BJ (cell line): ENCODE measurements around the gene GPR78. TPM values are rescaled to one million over a fixed set of nuclear protein-coding genes. Genes with fewer than 3 reads are reported as not detected.
"Not testable (repeated sequence)": the region's sequence is repeated elsewhere in the genome, so short reads cannot be mapped to it uniquely, and the experiment has no call there.

ENCODE experiments used
- CTCF ChIA-PET: fragments of 350-600 bp; formaldehyde crosslinking; extraction: SDS; loops from one replicate; lab custom pipeline; 2021; ENCODE audit warnings: antibody characterized with exemption, inconsistent platforms; lab: Yijun Ruan, JAX
- POLR2A ChIA-PET: fragments of 300-600 bp; sonication (Branson Sonifier 250); formaldehyde crosslinking; extraction: SDS; loops from one replicate; lab custom pipeline; 2021; ENCODE audit warnings: antibody characterized with exemption; lab: Charles Lee
- DNase-seq: peaks from one replicate; pipeline ENCODE4 v3.0.0-alpha.2; 2011; ENCODE audit warnings: low read depth
- H3K27me3 ChIP-seq: 2 replicates; pipeline ENCODE4 v1.6.0; 2011; ENCODE audit warnings: low read length; ENCODE audit not compliant: control insufficient read depth, insufficient read depth
- H3K36me3 ChIP-seq: 2 replicates; pipeline ENCODE4 v1.5.1; 2011; ENCODE audit warnings: low read length; ENCODE audit not compliant: control insufficient read depth, insufficient read depth
- H3K4me3 ChIP-seq: 2 replicates; pipeline ENCODE4 v1.5.1; 2011; ENCODE audit warnings: low read depth, mild to moderate bottlenecking, control low read depth, low read length
- polyA plus RNA-seq: library from polyadenylated mRNA; depleted of rRNA; stranded (reverse); fragments of >200 nt; gene quantifications from 2 replicates; pipeline ENCODE4 v1.2.3, GENCODE V29; 2011; rRNA removed
- TF ChIP-seq, protein P1 (sequence below): IDR thresholded peaks from 2 replicates; pipeline ENCODE4 v1.5.1; 2011; ENCODE audit warnings: low read depth, mild to moderate bottlenecking, control low read depth, inconsistent platforms, low read length, moderate library complexity; ENCODE audit not compliant: insufficient read depth

GPR78 gene
- polyA plus RNA-seq, 1 experiment = 0.82 TPM

DNA sequence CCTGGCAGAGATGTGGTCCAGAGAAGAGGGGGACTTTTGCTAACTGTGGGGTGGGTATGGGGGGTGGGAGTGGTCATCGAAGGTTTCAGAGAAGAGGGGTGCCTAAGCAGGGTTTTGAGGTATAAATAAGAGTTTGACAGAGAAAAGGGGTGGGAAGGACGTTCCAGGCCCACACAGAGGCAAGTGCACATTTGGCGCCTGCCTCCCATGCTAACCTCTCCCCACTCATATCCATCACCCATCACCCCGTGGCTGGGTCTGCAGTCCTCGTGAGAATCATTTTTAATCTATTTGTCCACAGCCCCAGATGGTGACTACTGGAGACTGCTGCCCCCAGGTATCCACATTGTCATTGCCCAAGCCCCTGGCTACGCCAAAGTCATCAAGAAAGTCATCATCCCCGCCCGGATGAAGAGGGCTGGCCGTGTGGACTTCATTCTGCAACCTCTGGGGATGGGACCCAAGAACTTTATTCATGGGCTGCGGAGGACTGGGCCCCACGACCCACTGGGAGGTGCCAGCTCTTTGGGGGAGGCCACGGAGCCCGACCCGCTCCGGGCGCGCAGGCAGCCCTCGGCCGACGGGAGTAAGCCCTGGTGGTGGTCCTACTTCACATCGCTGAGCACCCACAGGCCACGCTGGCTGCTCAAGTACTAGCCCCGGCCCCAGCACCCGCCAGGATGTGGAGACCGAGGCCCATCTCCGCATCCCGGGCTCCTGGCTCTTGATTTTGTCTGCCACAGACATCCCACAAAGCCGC is 38.9 kb downstream of the GPR78 start:
- CTCF ChIA-PET = interaction anchor here (6.9 kb wide), 1 partner anchor 151 kb away, joined by 27 read pairs; no protein-coding TSS in a partner anchor
- Histone ChIP-seq H3K27me3 (no peaks in the 10 kb centered on the region), H3K4me3 (no peak overlapping the region), H3K36me3 (peaks cover 23% of the 10 kb centered on the region)
- TF ChIP-seq, protein P1, sequence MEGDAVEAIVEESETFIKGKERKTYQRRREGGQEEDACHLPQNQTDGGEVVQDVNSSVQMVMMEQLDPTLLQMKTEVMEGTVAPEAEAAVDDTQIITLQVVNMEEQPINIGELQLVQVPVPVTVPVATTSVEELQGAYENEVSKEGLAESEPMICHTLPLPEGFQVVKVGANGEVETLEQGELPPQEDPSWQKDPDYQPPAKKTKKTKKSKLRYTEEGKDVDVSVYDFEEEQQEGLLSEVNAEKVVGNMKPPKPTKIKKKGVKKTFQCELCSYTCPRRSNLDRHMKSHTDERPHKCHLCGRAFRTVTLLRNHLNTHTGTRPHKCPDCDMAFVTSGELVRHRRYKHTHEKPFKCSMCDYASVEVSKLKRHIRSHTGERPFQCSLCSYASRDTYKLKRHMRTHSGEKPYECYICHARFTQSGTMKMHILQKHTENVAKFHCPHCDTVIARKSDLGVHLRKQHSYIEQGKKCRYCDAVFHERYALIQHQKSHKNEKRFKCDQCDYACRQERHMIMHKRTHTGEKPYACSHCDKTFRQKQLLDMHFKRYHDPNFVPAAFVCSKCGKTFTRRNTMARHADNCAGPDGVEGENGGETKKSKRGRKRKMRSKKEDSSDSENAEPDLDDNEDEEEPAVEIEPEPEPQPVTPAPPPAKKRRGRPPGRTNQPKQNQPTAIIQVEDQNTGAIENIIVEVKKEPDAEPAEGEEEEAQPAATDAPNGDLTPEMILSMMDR = no peak
- POLR2A ChIA-PET = interaction anchor here (0.5 kb wide), 1 partner anchor 26 kb away, joined by 6 read pairs; no protein-coding TSS in a partner anchor
- no peak for DNase-seq

DNA sequence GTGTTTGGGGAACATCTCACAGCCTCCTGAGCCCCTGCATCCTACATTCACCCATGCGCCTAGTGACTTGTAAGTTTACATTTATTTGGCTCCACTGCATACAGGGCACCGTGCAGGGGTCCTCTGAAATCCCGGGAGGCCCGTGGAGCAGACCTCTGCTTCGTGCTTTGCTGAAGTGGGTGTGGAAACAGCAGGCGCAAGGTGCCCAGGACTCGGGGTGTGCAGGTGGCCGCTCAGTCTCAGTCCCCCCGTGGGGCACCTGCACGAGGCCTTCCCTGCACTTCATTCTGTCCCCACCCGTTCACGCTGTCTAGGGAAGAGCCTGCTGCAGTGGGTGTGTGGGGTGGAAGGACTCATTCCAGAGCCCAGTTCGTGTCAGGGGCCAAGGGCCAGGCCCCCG is 40.9 kb downstream of the GPR78 start:
- peaks cover 13% of the 10 kb centered on the region for H3K36me3 ChIP-seq
- POLR2A ChIA-PET, DNase-seq, CTCF ChIA-PET, H3K4me3 ChIP-seq, H3K27me3 ChIP-seq: not testable (repeated sequence)

DNA sequence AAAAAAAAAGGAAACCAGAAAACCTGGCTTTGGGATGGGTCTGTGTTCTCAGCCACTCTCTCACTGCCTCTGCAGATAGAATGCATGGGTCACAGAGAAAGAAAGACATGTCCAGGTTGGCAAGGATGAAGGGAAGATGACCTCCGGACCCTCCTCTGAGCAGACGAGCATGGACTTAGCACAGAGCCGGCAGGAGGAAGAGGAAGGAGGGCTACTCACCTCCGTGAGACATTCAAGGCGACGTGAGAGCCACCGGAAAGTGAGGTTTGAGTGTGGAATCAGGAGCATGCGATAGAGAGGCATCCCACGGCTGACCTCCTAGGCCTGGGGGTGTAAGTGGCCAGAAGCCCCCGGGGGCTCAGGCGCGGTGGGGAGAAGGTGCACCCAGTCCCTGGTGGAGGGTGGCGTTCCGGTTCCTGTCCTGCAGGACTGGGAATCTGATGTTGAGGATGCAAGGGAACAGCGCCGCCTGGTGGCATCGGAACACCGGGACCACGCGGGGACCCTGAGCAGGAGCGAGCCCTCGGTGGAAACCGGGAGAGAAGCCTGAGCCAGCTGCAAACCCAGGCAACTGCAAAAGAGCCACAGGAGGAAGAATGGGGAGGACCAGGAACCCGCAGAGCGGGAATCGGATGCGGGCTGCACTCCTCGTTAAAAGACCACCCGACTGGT is 44.5 kb downstream of the GPR78 start:
- H3K27me3 ChIP-seq, CTCF ChIA-PET, H3K36me3 ChIP-seq, H3K4me3 ChIP-seq, POLR2A ChIA-PET, DNase-seq: not testable (repeated sequence)

DNA sequence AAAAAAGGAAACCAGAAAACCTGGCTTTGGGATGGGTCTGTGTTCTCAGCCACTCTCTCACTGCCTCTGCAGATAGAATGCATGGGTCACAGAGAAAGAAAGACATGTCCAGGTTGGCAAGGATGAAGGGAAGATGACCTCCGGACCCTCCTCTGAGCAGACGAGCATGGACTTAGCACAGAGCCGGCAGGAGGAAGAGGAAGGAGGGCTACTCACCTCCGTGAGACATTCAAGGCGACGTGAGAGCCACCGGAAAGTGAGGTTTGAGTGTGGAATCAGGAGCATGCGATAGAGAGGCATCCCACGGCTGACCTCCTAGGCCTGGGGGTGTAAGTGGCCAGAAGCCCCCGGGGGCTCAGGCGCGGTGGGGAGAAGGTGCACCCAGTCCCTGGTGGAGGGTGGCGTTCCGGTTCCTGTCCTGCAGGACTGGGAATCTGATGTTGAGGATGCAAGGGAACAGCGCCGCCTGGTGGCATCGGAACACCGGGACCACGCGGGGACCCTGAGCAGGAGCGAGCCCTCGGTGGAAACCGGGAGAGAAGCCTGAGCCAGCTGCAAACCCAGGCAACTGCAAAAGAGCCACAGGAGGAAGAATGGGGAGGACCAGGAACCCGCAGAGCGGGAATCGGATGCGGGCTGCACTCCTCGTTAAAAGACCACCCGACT is 50.2 kb downstream of the GPR78 start:
- CTCF ChIA-PET, H3K4me3 ChIP-seq, DNase-seq, H3K36me3 ChIP-seq, H3K27me3 ChIP-seq, POLR2A ChIA-PET: not testable (repeated sequence)

DNA sequence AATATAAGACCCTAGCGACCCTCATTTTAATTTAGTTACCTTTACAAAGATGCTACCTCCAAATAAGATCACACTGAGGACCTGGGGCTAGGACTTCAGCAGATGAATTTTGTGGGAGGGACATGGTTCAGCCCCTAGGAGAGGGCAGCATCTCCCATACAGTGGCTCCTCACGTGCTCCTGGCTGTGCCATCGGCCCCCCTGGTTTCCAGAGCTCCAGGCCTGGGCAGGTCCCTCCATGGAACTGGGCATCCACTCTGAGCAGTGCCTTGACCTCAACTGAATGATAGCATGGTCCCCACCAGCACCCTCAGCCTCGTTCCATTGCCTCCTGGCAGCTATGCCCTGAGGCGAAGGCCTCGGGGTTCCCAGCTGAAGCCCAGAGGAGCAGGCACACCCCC is 51.7 kb downstream of the GPR78 start:
- POLR2A ChIA-PET = not testable (repeated sequence)

DNA sequence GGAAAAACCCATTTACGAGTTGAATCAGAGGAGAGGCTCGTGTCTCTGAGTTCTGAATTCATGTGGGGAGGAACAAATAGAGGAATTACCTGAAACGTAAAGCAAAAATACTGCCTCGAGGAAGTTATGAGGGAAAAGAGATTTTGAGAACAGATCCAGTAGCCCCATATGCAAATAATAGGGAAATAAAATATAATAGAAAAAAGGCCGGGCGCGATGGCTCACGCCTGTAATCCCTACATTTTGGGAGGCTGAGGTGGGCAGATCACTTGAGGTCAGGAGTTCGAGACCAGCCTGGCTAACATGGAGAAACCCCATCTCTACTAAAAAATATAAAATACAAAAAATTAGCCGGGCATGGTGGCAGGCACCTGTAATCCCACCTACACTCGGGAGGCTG is 54.6 kb downstream of the GPR78 start:
- H3K4me3 ChIP-seq, POLR2A ChIA-PET, CTCF ChIA-PET, H3K36me3 ChIP-seq, DNase-seq, H3K27me3 ChIP-seq: not testable (repeated sequence)

More for the DNA sequence above, 51.7 kb downstream of the GPR78 start:
- CTCF ChIA-PET, DNase-seq, H3K4me3 ChIP-seq, H3K36me3 ChIP-seq, H3K27me3 ChIP-seq: not testable (repeated sequence)

DNA sequence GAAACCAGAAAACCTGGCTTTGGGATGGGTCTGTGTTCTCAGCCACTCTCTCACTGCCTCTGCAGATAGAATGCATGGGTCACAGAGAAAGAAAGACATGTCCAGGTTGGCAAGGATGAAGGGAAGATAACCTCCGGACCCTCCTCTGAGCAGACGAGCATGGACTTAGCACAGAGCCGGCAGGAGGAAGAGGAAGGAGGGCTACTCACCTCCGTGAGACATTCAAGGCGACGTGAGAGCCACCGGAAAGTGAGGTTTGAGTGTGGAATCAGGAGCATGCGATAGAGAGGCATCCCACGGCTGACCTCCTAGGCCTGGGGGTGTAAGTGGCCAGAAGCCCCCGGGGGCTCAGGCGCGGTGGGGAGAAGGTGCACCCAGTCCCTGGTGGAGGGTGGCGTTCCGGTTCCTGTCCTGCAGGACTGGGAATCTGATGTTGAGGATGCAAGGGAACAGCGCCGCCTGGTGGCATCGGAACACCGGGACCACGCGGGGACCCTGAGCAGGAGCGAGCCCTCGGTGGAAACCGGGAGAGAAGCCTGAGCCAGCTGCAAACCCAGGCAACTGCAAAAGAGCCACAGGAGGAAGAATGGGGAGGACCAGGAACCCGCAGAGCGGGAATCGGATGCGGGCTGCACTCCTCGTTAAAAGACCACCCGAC is 55.8 kb downstream of the GPR78 start:
- H3K36me3 ChIP-seq, POLR2A ChIA-PET, H3K27me3 ChIP-seq, DNase-seq, CTCF ChIA-PET, H3K4me3 ChIP-seq: not testable (repeated sequence)

Other genes starting within 250 kb of the GPR78 start
- gene ACOX3, start 139.7 kb upstream of the GPR78 start, polyA plus RNA-seq = 6.8 and 10.2 TPM in 2 replicates
- gene TRMT44, start 139.6 kb upstream of the GPR78 start, polyA plus RNA-seq = 5.3 and 7.1 TPM in 2 replicates
- gene CPZ, start 12.4 kb downstream of the GPR78 start, polyA plus RNA-seq = 30.2 and 70.9 TPM in 2 replicates